HG03159 (cell line): ENCODE measurements around the gene ID3.
"Not testable (repeated sequence)": the region's sequence is repeated elsewhere in the genome, so short reads cannot be mapped to it uniquely, and the experiment has no call there.

ENCODE experiments used
- ATAC-seq: cut with Tn5 transposase; IDR thresholded peaks from one replicate; pipeline ENCODE4 v1.9.1; 2021; ENCODE audit warnings: mild to moderate bottlenecking, moderate library complexity; ENCODE audit not compliant: unreplicated experiment

The ID3 gene

GRCh38 chr1:23589585-23589986 is 30.3 kb upstream of the ID3 start:
- no peak for ATAC-seq

GRCh38 chr1:23588749-23589548 is 29.6 kb upstream of the ID3 start:
- no peak for ATAC-seq

GRCh38 chr1:23585321-23586022 is 26.2 kb upstream of the ID3 start:
- ATAC-seq, result no peak

GRCh38 chr1:23583727-23584126 is 24.4 kb upstream of the ID3 start:
- ATAC-seq, result not testable (repeated sequence)

- no peak for ATAC-seq
Measured at GRCh38 chr1:23582820-23583219, 23.5 kb upstream of the ID3 start.

GRCh38 chr1:23581219-23581618 is 21.9 kb upstream of the ID3 start:
- ATAC-seq, result no peak

- no peak for ATAC-seq
Measured at GRCh38 chr1:23578997-23579363, 19.7 kb upstream of the ID3 start.

GRCh38 chr1:23578311-23578996 is 19.2 kb upstream of the ID3 start:
- ATAC-seq, result no peak

- peak; percentile 80 for ATAC-seq
Measured at GRCh38 chr1:23577056-23578004, 18.0 kb upstream of the ID3 start.

GRCh38 chr1:23576338-23577055 is 17.2 kb upstream of the ID3 start:
- no peak for ATAC-seq

GRCh38 chr1:23575226-23575810 is 16.0 kb upstream of the ID3 start:
- no peak for ATAC-seq

- ATAC-seq, result no peak
Measured at GRCh38 chr1:23574265-23574754, 15.0 kb upstream of the ID3 start.

- no peak for ATAC-seq
Measured at GRCh38 chr1:23573574-23574182, 14.4 kb upstream of the ID3 start.

- no peak for ATAC-seq
Measured at GRCh38 chr1:23571465-23571864, 12.2 kb upstream of the ID3 start.

- ATAC-seq, result no peak
Measured at GRCh38 chr1:23570001-23570691, 10.8 kb upstream of the ID3 start.

- no peak for ATAC-seq
Measured at GRCh38 chr1:23568608-23569383, 9.5 kb upstream of the ID3 start.

- ATAC-seq, result no peak
Measured at GRCh38 chr1:23567996-23568607, 8.8 kb upstream of the ID3 start.
